Measurements from ENCODE around the gene ADORA3. TPM values are rescaled to one million over a fixed set of nuclear protein-coding genes. Genes with fewer than 3 reads are reported as not detected.

Gene ADORA3
- total and polyA plus RNA-seq, 8 donors: 0.45 to 11.0 (median 0.82) TPM

GRCh38 chr1:111513410-111514020 is 10.1 kb upstream of the ADORA3 start:
- no peaks in the 10 kb centered on the region for H3K27me3 ChIP-seq
- peaks cover 40 to 77% of the 10 kb centered on the region in 2 donors for H3K4me1 ChIP-seq
- no peaks in the 10 kb centered on the region for H3K9me3 ChIP-seq
- TF ChIP-seq CTCF (IDR thresholded peaks at IDR 0.05): no peak
- ATAC-seq: no peak
- no peak for DNase-seq
- no peaks in the 10 kb centered on the region for H3K36me3 ChIP-seq
- H3K4me3 ChIP-seq: no peak overlapping the region
- intact Hi-C loops (cut with DNase I): no loop called here
- no peak overlapping the region for H3K27ac ChIP-seq

- Histone ChIP-seq H3K4me3 (no peak overlapping the region), H3K4me1 (peaks cover 44 to 82% of the 10 kb centered on the region in 2 donors), H3K27me3 (no peaks in the 10 kb centered on the region), H3K27ac (peak overlapping the region; percentile 13 to 21), H3K9me3 (no peaks in the 10 kb centered on the region), H3K36me3 (no peaks in the 10 kb centered on the region)
- no peak for TF ChIP-seq CTCF (IDR thresholded peaks at IDR 0.05)
- ATAC-seq (no peak), DNase-seq (no peak)
- intact Hi-C loops (cut with DNase I): no loop called here
Observed at GRCh38 chr1:111512931-111513330, 9.5 kb upstream of the ADORA3 start.

GRCh38 chr1:111512132-111512889 is 8.9 kb upstream of the ADORA3 start:
- ATAC-seq (peak; percentile 1), DNase-seq (no peak)
- Histone ChIP-seq H3K9me3 (no peaks in the 10 kb centered on the region), H3K4me3 (no peak overlapping the region), H3K36me3 (no peaks in the 10 kb centered on the region), H3K27ac (peak overlapping the region; percentile 13 to 21), H3K27me3 (no peaks in the 10 kb centered on the region), H3K4me1 (peaks cover 51 to 86% of the 10 kb centered on the region in 2 donors)
- intact Hi-C loops (cut with DNase I): no loop called here
- TF ChIP-seq CTCF (IDR thresholded peaks at IDR 0.05): no peak

GRCh38 chr1:111511370-111511769 is 7.9 kb upstream of the ADORA3 start:
- TF ChIP-seq CTCF (IDR thresholded peaks at IDR 0.05): no peak
- Histone ChIP-seq H3K36me3 (no peaks in the 10 kb centered on the region), H3K27me3 (no peaks in the 10 kb centered on the region), H3K27ac (no peak overlapping the region), H3K9me3 (no peaks in the 10 kb centered on the region), H3K4me3 (no peak overlapping the region), H3K4me1 (peaks cover 51 to 86% of the 10 kb centered on the region in 2 donors)
- DNase-seq (no peak), ATAC-seq (no peak)
- intact Hi-C loops (cut with DNase I): no loop called here

GRCh38 chr1:111509997-111510375 is 6.6 kb upstream of the ADORA3 start:
- intact Hi-C loops (cut with DNase I): loop anchor here in 1 of 2 donors (10.0 kb wide), 2 partner anchors 135 to 245 kb away; partner anchors contain the start of gene DDX20
- Histone ChIP-seq H3K27me3 (no peaks in the 10 kb centered on the region), H3K4me3 (no peak overlapping the region), H3K9me3 (no peaks in the 10 kb centered on the region), H3K36me3 (no peaks in the 10 kb centered on the region), H3K27ac (peak overlapping the region in 1 of 2 donors; percentile 99), H3K4me1 (peaks cover 48 to 86% of the 10 kb centered on the region in 2 donors)
- no peak for DNase-seq
- TF ChIP-seq CTCF (IDR thresholded peaks at IDR 0.05): no peak
- ATAC-seq: no peak
